Measurements from ENCODE around the gene HDAC9.

DNA sequence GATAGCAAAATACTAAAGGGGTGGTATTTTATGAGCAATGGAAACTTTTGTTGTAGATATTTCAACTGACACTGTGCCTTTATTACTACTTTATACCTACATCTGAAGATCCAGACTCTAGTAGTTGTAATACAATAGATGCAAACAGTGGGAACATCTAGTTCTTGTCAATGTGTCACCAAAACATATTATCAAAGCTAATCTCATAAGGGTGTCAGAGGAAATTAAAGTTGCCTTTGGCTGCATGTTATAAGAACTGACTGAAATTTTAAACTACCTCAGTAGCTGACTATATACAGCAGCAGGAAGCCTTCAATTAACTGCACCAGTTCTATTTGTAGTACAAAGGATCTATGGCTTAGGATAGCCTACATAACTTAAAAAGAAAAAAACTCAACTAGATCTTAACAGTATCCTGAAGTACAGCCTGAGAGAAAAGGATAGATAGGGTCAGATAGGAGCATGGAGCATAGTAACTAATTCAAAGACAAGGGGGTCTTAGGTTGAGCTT is 30.9 kb downstream of the HDAC9 start:
- TF ChIP-seq ZBTB1 (CRISPR knock-in tag; IDR thresholded peaks at IDR 0.05; ENCODE audit: borderline replicate concordance) (no peak), ZZZ3 (CRISPR knock-in tag; IDR thresholded peaks at IDR 0.05; ENCODE audit: borderline replicate concordance) (no peak), MXI1 (IDR thresholded peaks at IDR 0.05; ENCODE audit: borderline replicate concordance, low read depth, low read length) (no peak)
- TF ChIP-seq, protein P1, sequence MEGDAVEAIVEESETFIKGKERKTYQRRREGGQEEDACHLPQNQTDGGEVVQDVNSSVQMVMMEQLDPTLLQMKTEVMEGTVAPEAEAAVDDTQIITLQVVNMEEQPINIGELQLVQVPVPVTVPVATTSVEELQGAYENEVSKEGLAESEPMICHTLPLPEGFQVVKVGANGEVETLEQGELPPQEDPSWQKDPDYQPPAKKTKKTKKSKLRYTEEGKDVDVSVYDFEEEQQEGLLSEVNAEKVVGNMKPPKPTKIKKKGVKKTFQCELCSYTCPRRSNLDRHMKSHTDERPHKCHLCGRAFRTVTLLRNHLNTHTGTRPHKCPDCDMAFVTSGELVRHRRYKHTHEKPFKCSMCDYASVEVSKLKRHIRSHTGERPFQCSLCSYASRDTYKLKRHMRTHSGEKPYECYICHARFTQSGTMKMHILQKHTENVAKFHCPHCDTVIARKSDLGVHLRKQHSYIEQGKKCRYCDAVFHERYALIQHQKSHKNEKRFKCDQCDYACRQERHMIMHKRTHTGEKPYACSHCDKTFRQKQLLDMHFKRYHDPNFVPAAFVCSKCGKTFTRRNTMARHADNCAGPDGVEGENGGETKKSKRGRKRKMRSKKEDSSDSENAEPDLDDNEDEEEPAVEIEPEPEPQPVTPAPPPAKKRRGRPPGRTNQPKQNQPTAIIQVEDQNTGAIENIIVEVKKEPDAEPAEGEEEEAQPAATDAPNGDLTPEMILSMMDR (CRISPR knock-in tag; IDR thresholded peaks at IDR 0.05) = no peak
- TF ChIP-seq, protein P2, sequence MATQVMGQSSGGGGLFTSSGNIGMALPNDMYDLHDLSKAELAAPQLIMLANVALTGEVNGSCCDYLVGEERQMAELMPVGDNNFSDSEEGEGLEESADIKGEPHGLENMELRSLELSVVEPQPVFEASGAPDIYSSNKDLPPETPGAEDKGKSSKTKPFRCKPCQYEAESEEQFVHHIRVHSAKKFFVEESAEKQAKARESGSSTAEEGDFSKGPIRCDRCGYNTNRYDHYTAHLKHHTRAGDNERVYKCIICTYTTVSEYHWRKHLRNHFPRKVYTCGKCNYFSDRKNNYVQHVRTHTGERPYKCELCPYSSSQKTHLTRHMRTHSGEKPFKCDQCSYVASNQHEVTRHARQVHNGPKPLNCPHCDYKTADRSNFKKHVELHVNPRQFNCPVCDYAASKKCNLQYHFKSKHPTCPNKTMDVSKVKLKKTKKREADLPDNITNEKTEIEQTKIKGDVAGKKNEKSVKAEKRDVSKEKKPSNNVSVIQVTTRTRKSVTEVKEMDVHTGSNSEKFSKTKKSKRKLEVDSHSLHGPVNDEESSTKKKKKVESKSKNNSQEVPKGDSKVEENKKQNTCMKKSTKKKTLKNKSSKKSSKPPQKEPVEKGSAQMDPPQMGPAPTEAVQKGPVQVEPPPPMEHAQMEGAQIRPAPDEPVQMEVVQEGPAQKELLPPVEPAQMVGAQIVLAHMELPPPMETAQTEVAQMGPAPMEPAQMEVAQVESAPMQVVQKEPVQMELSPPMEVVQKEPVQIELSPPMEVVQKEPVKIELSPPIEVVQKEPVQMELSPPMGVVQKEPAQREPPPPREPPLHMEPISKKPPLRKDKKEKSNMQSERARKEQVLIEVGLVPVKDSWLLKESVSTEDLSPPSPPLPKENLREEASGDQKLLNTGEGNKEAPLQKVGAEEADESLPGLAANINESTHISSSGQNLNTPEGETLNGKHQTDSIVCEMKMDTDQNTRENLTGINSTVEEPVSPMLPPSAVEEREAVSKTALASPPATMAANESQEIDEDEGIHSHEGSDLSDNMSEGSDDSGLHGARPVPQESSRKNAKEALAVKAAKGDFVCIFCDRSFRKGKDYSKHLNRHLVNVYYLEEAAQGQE (IDR thresholded peaks at IDR 0.05; ENCODE audit: borderline replicate concordance in 1 of 2, low read depth in 1 of 2, low read length in 2 of 2) = no peak
